ENCODE results near the gene NEUROG2.
"Not testable (repeated sequence)": the region's sequence is repeated elsewhere in the genome, so short reads cannot be mapped to it uniquely, and the experiment has no call there.

The NEUROG2 gene

GRCh38 chr4:112516066-112516470 is at the start of gene NEUROG2:
NEUROG2 (minus strand) TSS chr4:112516180; CDS start chr4:112515475, 705 bp downstream.
- DNase-seq (ENCODE audit: low spot score) = no peak

GRCh38 chr4:112564706-112565270 is 48.8 kb upstream of the NEUROG2 start:
- DNase-seq (ENCODE audit: low spot score) = no peak

DNA sequence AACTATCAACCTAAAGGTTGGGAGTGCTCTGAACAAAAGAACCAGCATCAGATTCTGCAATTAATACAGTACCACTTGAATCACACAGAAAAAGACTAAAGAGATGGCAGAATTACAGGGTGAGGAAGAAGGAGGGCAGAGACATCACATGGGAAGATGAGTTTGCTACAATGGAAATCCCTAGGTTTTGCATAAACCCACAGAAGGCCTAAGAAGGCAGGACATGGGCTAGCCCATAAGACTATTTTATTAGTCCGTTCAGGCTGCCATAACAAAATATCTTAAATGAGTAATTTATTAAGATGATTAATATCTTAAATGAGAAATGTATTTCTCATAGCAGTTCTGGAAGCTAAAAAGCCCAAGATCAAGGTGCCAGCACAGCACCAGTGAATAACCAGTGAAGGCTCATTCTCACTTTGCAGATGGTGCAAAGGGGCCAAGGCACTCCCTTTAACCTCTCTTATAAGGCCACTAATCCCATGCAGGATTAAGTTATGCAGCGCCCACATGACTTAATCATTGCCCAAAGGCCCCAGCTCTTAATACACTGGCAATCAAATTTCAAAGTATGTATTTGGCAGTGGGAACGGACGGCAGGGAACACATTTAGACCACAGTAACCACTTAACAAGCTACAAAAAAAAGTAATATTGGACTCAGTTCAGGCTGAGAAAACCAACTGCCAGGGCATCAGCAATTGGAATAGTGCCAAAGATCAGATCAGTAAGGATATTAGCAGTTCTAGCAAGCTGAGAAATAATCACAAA is 47.6 kb upstream of the NEUROG2 start:
- no peak for DNase-seq (ENCODE audit: low spot score)

DNA sequence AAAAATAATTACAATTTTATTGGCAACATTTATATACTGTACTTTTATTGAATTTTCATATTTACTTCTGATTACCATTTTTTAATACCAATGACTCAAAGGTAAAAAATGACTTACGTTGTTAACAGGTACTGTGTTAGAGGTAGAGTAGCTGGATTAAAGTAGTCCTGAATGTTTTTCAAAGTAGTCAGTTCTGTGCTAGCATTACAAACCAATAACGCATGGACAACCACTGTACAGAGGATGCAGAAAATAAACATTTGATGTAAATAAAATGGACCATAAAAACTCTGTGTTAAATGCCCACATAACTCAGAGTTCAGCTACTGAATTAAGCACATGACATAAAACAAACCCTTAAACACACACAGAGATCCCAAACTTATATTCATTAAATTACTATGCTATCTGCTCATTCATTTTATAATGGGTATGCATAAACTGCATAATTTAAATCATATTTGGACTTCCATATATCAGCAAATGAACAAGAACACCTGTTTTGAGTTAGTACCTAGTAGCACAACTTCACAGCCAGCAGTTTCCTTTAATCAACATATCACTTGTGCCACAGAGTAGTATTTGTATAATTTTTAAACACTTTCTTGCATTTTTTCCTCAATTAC is 46.4 kb upstream of the NEUROG2 start:
- DNase-seq (ENCODE audit: low spot score) = no peak

DNA sequence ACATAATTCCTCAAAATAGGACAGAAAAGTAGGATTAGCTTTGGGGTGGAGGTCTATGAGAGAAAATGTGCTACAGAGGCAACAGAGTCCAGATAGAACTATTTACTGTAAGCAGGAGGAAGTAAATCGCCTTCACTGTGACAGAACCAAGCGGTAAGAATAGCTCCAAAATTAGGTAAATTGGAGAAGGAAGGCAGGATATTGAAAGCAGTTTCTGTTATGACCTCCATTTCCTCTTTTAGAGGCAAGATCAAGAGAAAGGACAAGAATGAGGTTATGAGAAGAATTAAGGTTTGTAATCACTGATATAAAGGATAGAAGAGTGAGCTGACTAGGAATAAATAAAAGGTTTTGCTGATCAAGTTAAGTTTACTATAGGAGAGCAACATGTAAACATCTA is 44.1 kb upstream of the NEUROG2 start:
- no peak for DNase-seq (ENCODE audit: low spot score)

DNA sequence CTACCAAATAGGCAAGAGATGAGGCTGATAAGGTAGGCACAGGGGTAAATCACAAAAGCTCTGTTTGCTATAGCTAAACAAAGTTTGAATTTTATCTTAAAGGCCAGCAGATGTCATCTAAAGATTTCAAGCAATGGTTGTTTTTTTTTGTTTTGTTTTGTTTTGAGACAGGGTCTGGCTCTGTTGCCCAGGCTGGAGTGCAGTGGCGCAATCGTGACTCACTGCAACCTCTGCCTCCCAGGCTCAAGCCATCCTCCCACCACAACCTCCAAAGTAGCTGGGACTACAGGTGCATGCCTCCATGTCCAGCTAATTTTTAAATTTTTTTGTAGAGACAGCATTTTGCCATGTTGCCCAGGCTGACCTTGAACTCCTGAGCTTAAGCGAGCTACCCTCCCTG is 43.1 kb upstream of the NEUROG2 start:
- DNase-seq (ENCODE audit: low spot score) = no peak

DNA sequence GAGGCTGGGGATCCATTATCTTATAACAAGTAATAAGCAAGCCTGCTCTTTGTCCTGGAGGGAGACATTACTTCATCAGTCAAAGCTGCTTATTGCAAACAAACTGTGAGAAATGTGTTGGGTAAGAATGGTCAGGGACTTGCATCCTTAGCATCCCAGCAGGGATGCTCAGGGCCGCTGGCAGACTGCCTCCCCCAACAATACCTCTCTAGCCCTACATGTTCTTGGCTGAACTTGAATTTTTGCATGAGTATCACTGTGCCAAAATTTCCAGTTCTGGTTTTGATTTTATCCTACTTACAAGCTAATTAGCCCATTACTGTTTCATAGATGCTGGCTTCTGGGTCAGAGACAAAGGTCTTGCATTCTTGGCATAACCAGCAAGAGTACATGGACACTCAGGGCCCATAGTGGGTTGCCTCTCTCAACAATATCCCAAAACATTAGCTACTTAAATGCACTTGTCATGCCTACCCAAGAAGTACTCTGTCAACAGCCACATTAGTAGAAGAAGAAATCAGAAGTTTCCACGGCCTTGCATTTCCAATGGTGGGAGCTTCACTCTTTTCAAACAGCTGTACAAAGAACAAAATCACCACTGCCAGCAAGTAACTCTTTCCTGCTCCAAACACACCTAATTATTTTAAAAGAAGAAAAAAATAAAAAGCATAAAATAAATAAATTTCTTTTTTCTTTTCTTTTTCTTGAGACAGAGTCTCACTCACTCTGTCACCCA is 41.9 kb upstream of the NEUROG2 start:
- no peak for DNase-seq (ENCODE audit: low spot score)

GRCh38 chr4:112554271-112554670 is 38.3 kb upstream of the NEUROG2 start:
- not testable (repeated sequence) for DNase-seq (ENCODE audit: low spot score)

DNA sequence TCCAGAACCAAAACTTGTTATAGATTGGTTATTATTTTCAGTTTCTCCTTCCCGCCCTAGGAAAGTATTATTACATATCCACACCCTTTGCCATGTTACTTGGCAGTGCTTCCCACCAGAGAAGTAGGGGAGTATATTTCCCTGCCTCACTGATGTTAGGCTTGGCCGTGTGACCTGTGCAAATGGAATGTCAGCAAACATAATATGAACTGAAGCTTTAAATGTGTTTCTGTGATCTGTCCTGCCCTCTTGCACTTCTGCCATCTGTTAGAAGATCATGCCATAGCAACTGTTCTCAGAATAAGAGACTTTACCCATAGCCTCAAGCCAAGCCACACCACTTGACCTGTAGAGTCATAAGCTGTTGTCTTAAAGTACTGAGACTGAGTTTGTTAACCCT is 36.7 kb upstream of the NEUROG2 start:
- DNase-seq (ENCODE audit: low spot score) = no peak

- no peak for DNase-seq (ENCODE audit: low spot score)
Observed at GRCh38 chr4:112550728-112551127, 34.7 kb upstream of the NEUROG2 start.

DNA sequence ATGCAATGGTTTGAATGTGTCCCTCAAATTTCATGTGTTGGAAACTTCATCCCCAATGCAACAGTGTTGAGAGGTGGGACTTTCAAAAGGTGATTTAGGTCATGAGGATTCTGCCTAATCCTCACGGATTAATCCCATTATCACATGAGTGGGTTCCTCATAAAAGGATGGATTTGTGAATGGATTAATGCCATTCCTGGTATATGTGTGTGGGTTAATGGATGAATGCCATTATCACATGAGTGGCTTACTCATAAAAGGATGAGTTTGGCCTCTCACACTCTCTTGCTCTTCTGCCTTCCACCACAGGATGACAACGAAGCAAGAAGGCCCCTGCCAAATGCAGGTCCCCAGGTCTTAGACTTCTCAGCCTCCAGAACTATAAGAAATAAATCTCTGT is 30.5 kb upstream of the NEUROG2 start:
- no peak for DNase-seq (ENCODE audit: low spot score)

DNA sequence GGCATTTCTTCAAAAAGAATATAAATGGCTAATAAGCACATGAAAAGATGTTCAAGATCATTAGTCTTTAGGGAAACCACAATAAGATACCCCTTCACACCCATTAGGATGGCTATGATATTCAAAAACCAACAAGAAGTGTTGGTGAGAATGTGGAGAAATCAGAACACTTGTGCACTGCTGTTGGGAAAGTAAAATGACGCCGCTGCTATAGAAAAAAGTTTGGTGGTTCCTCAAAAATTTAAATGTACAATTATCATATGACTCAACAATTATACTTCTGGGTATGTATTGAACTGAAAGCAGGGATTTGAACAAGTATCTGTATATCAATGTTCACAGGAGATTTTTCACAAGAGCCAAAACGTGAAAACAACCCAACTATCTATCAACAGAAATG is 29.4 kb upstream of the NEUROG2 start:
- DNase-seq (ENCODE audit: low spot score) = no peak

GRCh38 chr4:112540695-112541094 is 24.7 kb upstream of the NEUROG2 start:
- DNase-seq (ENCODE audit: low spot score) = no peak

DNA sequence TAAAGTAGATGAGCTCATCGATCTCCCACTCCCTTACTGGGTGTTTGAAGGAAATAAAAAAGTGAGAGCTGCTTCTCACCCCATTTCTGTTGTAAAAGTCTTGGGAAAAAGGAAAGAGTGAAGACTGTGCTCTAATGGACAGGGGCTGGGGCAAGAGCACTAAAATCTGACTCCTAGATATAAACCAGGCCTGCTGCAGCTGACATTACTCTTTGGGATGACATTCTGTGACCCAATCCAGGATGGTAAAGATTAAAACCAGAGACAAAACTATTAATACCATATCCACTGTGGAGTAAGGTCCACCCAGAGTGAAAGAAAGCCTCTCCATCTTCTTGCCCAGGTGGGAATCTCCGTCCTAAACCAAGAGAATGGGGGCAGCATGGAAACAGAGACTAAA is 20.1 kb upstream of the NEUROG2 start:
- DNase-seq (ENCODE audit: low spot score) = no peak

DNA sequence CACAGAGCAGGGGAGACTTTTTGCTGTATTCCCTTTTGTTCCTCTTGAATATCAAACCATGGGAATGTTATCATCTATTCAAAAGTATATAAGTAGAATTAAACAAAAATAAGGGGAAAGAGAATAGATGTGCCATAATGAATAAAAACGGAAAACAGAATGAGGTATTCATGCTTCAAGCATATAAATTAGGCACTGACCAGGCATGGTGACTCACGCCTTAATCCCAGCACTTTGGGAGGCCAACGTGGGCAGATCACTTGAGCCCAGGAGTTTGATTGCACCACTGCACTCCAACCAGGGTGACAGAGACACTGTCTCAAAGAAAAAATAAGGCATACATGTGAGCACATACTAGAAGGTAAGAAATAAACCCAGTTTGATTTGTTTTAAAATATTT is 16.3 kb upstream of the NEUROG2 start:
- DNase-seq (ENCODE audit: low spot score) = no peak

GRCh38 chr4:112531146-112531545 is 15.2 kb upstream of the NEUROG2 start:
- no peak for DNase-seq (ENCODE audit: low spot score)

DNA sequence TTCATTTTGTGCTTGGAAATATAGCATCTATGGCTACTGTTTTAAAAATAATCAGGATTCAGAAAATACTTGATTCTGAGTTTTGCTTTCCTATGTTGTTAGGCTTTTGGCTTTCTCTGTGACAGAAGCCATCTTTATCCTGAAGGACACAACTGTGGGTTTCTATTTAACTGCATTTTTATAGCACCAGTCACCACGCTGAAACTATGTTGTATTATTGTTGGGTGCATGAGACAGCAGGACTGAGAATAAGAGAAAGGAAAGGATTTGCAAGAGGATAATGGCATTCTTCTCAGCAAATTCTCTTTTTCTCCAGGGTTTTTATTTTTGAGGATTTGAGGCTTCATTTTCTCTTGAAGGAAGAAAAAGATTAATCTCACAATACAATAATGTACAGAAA is 10.1 kb upstream of the NEUROG2 start:
- no peak for DNase-seq (ENCODE audit: low spot score)

- peak; percentile 80 for DNase-seq (ENCODE audit: low spot score)
Observed at GRCh38 chr4:112523764-112524505, 8.0 kb upstream of the NEUROG2 start.

GRCh38 chr4:112523008-112523721 is 7.2 kb upstream of the NEUROG2 start:
- peak; percentile 65 for DNase-seq (ENCODE audit: low spot score)

DNA sequence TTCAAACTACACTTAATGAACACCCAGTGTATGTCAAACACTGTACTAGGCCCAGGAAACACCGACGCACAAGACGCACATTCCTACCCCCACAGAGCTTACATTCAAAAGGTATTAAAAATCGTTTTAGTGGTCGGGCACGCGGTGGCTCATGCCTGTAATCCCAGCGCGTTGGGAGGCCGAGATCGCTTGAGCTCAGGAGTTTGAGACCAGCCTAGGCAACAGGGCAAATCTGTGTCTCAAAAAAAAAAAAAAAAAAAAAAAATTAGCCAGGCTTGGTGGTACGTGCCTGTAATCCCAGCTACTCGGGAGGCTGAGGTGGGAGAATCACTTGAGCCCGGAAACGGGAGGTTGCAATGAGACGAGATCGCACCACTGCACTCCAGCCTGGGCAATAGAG is 6.5 kb upstream of the NEUROG2 start:
- not testable (repeated sequence) for DNase-seq (ENCODE audit: low spot score)
